NT2/D1 (cell line): Measurements from ENCODE around the gene NDUFS6.

ENCODE experiments used
- DNase-seq: peaks from one replicate; pipeline ENCODE4 v3.0.0-alpha.2; 2011; ENCODE audit warnings: low read depth, low spot score
- H3K27me3 ChIP-seq: 2 replicates; pipeline ENCODE4 v1.6.0; 2011; ENCODE audit warnings: mild to moderate bottlenecking; ENCODE audit not compliant: insufficient read length, insufficient read depth
- H3K36me3 ChIP-seq: 2 replicates; pipeline ENCODE4 v1.6.1; 2011; ENCODE audit warnings: mild to moderate bottlenecking, low read length, mixed read lengths; ENCODE audit not compliant: insufficient read depth, insufficient read length
- H3K4me1 ChIP-seq: 2 replicates; pipeline ENCODE4 v1.5.1; 2011; ENCODE audit not compliant: insufficient read depth, insufficient read length
- H3K4me3 ChIP-seq: 2 replicates; pipeline ENCODE4 v1.5.1; 2011; ENCODE audit warnings: low read depth; ENCODE audit not compliant: insufficient read length
- H3K9ac ChIP-seq: 2 replicates; pipeline ENCODE4 v1.6.0; 2011; ENCODE audit warnings: low read depth; ENCODE audit not compliant: insufficient read length
- H3K9me3 ChIP-seq: 2 replicates; pipeline ENCODE4 v1.5.1; 2011; ENCODE audit warnings: mild to moderate bottlenecking, low read length; ENCODE audit not compliant: insufficient read depth
- SUZ12 ChIP-seq: IDR thresholded peaks from 2 replicates; pipeline ENCODE4 v1.6.1; 2011; ENCODE audit not compliant: insufficient read length, insufficient read depth; ENCODE audit errors: extremely low read depth
- YY1 ChIP-seq: IDR thresholded peaks from 2 replicates; pipeline ENCODE4 v1.6.1; 2011; ENCODE audit not compliant: insufficient read length, insufficient read depth
- ZNF274 ChIP-seq: IDR thresholded peaks from 2 replicates; pipeline ENCODE4 v1.6.1; 2011; ENCODE audit warnings: mild to moderate bottlenecking, low read depth, low read length

NDUFS6 gene

DNA sequence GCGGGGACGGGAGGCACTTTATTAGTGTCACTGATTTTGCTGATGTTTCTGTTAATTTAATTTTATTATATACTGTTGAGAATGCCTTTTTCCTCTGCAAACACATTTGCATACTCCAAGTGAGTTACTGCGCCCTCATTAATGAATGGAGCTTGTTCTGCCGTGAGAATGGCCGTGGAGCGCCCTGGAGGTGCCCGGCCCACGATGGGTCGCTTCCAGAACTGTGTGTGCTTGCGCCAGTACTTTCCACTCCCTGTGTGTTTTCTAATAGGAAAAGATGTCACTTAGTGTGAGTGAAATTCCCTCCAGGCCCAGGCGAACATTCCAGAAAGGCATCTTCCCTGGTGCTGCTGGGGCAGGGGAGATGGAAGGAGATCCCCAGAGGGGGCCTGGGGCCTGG lies 30.1 kb downstream of the NDUFS6 start:
- no peak overlapping the region for H3K4me3 ChIP-seq
- H3K9me3 ChIP-seq: no peaks in the 10 kb centered on the region
- peaks cover 9% of the 10 kb centered on the region for H3K36me3 ChIP-seq
- H3K27me3 ChIP-seq: no peaks in the 10 kb centered on the region
- TF ChIP-seq ZNF274 (no peak), SUZ12 (no peak), YY1 (no peak)
- no peak for DNase-seq
- H3K9ac ChIP-seq: no peak overlapping the region
- H3K4me1 ChIP-seq: peaks cover 14% of the 10 kb centered on the region

DNA sequence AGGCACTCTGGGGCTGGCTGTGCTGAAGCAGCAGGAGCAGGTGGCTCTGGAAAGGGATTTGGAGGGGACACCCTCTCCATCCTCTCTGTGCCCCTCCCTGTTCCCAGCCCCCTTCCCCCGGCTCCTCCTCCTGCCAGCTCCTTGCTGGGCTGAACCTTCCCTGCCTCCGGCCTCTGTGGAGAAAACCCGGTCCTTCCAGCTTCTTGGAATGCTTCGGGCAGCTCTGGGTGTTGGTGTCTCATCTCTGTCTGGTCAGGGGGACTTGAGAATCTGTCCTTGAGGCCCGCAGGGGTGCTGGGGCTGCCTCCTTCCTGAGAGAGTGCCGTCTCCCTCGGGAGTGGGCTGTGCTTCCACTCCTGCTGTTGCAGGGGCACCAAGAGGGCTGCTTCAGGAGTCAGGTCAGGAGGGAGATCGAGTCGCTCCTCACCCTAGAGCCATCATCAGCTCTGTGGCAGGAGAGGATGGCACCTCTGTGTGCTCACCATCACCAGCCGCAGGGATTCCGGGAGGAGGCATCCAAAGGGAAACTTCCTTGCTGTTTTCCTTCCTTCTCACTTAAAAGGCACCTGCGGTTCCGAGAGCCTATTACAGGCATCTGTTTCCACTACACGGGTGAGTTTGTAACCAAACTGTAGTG lies 30.6 kb downstream of the NDUFS6 start:
- H3K9ac ChIP-seq: no peak overlapping the region
- no peaks in the 10 kb centered on the region for H3K27me3 ChIP-seq
- H3K36me3 ChIP-seq: peaks cover 4% of the 10 kb centered on the region

DNA sequence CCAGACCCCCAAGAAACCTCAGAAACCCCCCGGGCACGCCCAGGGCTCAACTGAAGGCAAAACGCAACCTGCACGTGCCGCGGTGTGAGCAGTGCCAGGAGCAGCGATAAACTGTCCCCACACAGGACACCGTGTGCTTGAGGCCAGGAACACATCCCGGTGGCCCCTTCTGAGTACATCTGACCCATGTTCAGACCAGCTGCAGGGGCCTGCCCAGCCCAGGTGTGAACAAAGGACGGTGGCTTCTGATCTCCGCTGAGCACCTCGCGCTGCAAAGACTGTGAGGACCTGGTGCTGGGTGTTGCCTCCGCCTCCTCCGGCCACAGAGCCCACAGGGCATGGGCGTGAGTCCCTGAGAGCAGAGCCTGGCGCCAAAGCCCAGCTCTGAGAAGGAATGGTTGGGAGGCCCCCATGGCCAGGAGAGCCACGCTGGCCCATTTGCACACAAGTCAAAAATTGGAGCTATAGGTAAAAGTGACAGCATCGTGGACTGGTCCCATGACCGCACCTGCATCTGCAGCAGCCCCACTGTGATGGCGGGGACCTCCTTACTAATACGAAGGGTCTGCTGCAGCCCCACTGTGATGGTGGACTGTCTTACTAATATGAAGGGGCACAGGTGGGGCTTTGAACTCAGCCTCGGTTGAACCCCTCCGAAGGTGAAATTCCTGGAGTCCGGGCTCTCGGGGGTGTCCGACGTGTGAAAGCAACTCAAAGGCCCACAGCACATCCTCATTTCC lies 31.5 kb downstream of the NDUFS6 start:
- Histone ChIP-seq H3K4me1 (peaks cover 17% of the 10 kb centered on the region), H3K36me3 (no peaks in the 10 kb centered on the region), H3K9ac (no peak overlapping the region), H3K27me3 (no peaks in the 10 kb centered on the region), H3K4me3 (no peak overlapping the region), H3K9me3 (no peaks in the 10 kb centered on the region)
- DNase-seq: no peak
- no peak for TF ChIP-seq YY1
- TF ChIP-seq ZNF274: no peak
- no peak for TF ChIP-seq SUZ12

More for the DNA sequence above, 30.6 kb downstream of the NDUFS6 start:
- no peak for TF ChIP-seq SUZ12
- TF ChIP-seq YY1: no peak
- TF ChIP-seq ZNF274: no peak
- Histone ChIP-seq H3K4me1 (peaks cover 14% of the 10 kb centered on the region), H3K4me3 (no peak overlapping the region), H3K9me3 (no peaks in the 10 kb centered on the region)
- no peak for DNase-seq

DNA sequence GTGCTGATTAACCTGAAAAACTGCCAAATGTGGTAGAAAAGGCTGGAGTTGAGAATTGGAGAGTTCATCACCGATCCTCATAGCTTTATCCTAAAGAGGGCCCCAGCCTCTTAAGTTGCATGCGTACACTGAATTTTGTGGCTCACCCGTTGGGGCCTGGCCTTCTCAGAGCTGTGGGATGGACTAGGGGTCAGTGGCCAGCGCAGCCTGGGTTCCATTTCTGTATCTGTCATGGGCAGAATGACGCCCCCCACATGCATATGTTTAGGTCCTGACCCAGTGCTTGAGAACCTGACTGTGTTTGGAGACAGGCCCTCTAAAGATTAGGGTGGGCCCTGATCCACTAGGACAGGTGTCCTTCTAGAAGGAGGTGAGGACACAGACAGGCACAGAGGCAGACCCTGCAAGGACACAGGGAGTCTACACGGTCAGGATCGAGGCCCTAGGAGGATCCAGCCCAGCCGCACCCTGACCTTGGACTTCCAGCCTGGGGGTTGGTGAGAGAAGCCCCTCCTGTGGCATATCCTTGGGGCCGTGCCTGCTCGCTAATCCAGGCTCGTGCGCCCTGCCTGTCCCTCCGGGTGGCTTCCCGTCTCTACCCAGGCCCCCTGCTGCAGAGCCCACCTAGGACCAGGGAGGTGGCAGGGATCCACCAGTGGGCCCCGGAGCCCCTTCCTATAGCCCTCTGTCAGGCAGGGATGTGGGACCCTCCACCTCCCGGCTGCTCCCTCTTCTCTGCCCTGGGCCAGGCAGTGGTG lies 32.2 kb downstream of the NDUFS6 start:
- no peak for TF ChIP-seq YY1
- no peak for TF ChIP-seq SUZ12
- no peak for TF ChIP-seq ZNF274
- DNase-seq: no peak
- no peak overlapping the region for H3K9ac ChIP-seq
- no peaks in the 10 kb centered on the region for H3K27me3 ChIP-seq
- H3K9me3 ChIP-seq: no peaks in the 10 kb centered on the region
- H3K4me1 ChIP-seq: peaks cover 14% of the 10 kb centered on the region
- H3K36me3 ChIP-seq: no peaks in the 10 kb centered on the region
- no peak overlapping the region for H3K4me3 ChIP-seq

DNA sequence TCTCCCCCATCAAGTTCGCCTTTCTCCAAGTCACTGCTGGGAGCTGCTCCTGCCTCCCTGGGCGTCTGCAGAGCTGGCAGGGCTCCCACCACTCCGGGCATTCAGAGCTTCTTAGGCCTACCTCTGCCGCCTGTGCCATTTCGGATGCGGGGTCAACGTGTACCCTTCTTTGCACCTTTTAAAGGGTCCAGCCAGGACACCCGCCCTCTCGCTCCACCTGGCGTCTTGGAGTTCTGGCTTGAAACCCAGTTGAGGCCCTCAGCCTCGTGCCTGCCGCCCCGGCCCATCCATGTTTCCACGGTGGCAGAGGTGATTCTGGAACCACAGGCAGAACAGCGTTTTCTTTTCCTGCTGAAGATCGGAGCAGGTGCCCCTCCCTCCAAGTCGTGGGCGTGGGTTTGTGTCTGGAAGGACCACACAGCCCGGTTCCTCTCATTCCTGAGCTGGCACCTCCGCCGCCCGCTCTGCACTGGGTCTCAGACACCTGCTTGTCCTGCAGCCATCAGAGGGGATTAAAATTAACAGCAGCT lies 32.9 kb downstream of the NDUFS6 start:
- TF ChIP-seq SUZ12: no peak
- TF ChIP-seq YY1: no peak
- TF ChIP-seq ZNF274: no peak
- no peak for DNase-seq
- Histone ChIP-seq H3K9ac (no peak overlapping the region), H3K4me1 (peaks cover 14% of the 10 kb centered on the region), H3K36me3 (no peaks in the 10 kb centered on the region), H3K4me3 (no peak overlapping the region), H3K9me3 (no peaks in the 10 kb centered on the region), H3K27me3 (no peaks in the 10 kb centered on the region)

DNA sequence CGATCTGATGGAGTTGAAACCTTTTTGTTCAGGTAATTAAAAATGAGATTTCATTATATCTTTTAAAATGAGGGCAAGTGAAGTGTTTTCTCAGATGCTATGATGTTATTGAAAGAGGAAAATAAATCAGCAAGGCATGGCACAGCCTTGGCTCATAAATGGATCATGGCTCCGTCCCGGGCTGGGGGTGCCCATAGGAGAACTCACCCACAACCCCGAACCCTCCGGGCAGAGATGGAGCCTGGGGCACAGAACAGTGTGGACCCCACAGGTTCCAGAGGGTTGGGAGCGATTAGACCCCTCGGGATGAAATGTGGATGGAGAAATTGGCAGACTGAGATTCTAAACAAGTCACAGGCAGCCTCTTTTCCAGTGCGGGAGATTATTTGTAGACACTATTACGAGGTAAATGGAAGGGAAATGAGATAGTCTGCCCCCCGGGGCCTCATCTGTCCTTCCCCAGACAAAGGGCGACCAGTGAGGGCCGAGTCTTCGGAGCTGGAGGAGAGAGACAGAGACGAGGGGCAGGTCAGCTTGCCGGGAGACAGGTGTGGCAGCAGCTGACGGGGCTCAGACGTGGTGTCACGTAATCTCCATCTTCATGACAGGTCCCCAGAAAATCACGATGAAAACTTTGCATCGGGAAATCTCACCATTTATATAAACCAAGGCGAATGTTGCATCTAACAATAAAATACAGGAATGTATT lies 33.7 kb downstream of the NDUFS6 start:
- Histone ChIP-seq H3K9ac (no peak overlapping the region), H3K27me3 (no peaks in the 10 kb centered on the region), H3K36me3 (no peaks in the 10 kb centered on the region), H3K9me3 (no peaks in the 10 kb centered on the region), H3K4me3 (no peak overlapping the region), H3K4me1 (peaks cover 14% of the 10 kb centered on the region)
- TF ChIP-seq YY1 (no peak), ZNF274 (no peak), SUZ12 (no peak)
- no peak for DNase-seq
